Measurements from ENCODE around the gene NDUFS2. TPM values are rescaled to one million over a fixed set of nuclear protein-coding genes. Genes with fewer than 3 reads are reported as not detected.

Gene NDUFS2
- total and polyA plus RNA-seq, 2 experiments from 2014 or later = 104 to 135 TPM

DNA sequence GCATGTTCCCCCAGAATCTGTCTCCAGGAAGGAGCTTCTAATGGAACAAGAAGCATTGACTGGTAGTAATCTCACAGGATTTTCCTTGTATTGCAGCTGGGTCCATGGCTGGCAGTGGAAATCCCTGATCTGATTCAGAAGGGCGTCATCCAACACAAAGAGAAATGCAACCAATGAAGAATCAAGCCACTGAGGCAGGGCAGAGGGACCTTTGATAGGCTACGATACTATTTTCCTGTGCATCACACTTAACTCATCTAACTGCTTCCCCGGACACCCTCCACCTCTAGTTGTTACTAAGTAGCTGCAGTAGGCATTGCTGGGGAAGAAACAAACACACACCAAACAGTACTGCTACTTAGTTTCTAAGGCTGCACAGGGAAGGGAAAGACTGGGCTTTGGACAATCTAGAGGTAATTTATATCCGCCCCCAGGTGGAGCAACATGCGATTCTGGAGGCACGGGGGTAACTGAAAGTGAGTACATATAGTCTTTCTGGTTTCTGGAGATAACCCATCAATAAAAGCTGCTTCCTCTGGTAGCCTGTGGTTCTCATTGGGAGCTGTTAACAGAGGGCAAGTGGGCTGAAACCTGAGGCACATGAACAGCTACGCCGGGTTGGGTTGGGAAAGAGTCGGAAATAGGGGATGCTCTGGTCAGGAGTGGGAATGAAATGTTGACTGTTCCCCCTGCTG is 43.7 kb upstream of the NDUFS2 start:
- peak overlapping the region; percentile 88 for H2AFZ ChIP-seq
- H3K4me3 ChIP-seq = peak overlapping the region; percentile 82
- in situ Hi-C loops (cut with MboI) = no loop called here
- 53 to 58% methylated on average over 9 of the region's 9 CpGs for WGBS, 2 experiments (ENCODE audit: low coverage in 1 of 2, low lambda C conversion rate in 2 of 2, missing lambda C conversion rate in 2 of 2)
- H3F3A ChIP-seq (ENCODE audit: insufficient read depth) = peaks cover 22% of the 10 kb centered on the region
- peaks cover 33% of the 10 kb centered on the region for H3K79me2 ChIP-seq (ENCODE audit: insufficient read depth)
- no peaks in the 10 kb centered on the region for H3K9me2 ChIP-seq (ENCODE audit: insufficient read depth)
- DNase-seq = no peak
- H3K4me1 ChIP-seq (ENCODE audit: insufficient read depth) = peaks cover 3% of the 10 kb centered on the region; the same call in 1 of the 2 replicates
- no peaks in the 10 kb centered on the region for H4K20me1 ChIP-seq (ENCODE audit: insufficient read depth)
- H3K9me3 ChIP-seq (ENCODE audit: low read depth) = no peaks in the 10 kb centered on the region
- H3K9ac ChIP-seq = peak overlapping the region; percentile 93
- no peaks in the 10 kb centered on the region for H3K27me3 ChIP-seq (replicated peaks; ENCODE audit: insufficient read depth)
- peak overlapping the region; percentile 73 for H3K27ac ChIP-seq
- no peaks in the 10 kb centered on the region; the same call in 1 of the 2 replicates for H3K36me3 ChIP-seq (ENCODE audit: low read depth)
- TF ChIP-seq EZH2 (IDR thresholded peaks at IDR 0.05; ENCODE audit: insufficient read depth, poor library complexity, severe bottlenecking) (no peak), EZH2phosphoT487 (IDR thresholded peaks at IDR 0.05; ENCODE audit: insufficient read depth, low read depth) (no peak)
- peak overlapping the region; percentile 96 for H3K4me2 ChIP-seq (ENCODE audit: unreplicated experiment)

DNA sequence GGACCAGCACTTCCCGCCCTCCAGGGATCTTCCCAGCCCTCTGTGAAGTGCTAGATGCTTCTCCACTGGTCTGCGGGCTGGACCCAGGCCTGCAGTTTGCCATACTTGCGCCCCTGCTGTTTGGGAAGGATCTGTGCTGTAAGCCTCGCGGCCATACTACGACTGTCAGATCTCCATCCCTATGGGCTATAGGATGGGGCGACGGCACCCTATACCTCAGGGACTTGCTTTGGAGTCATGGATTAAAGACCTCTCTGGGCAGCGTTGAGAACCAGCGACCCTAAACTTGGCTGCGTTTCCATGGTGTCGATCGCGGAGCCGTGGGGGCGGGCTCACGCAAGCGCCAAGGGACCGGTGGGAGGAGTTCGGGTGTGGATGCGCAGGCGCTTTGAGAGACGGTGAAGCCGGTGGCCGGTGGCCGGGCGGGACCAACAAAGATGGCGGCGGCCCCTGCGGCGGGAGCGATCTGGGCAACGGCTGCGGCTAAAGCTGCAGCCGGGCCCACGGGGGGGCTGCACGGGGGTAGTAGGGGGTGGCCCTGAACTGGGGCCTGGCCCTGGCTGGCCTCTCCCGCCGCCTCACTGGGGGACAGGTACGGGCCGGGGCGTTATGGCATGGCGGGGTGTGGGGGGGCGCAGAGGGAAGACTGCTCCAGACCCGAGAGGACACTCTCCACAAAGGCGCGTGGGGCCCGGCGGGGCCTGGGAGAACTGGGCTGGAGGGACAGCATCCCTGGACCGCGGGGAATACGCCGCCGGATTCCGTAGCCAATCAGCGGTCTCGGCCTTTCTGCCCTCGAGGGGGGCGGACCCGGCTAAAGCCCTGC is 42.9 kb upstream of the NDUFS2 start, which contains the start of gene USP21:
Gene USP21, plus strand, starts transcription at position 414 of the 826 bp plus-strand sequence. CDS start 1,141 bp downstream, outside the sequence.
- Histone ChIP-seq H3K27me3 (replicated peaks; ENCODE audit: insufficient read depth) (no peaks in the 10 kb centered on the region), H3K9ac (peak within 1 kb of the TSS; percentile 93), H3K9me2 (ENCODE audit: insufficient read depth) (no peaks in the 10 kb centered on the region), H4K20me1 (ENCODE audit: insufficient read depth) (no peaks in the 10 kb centered on the region), H3K9me3 (ENCODE audit: low read depth) (no peaks in the 10 kb centered on the region), H2AFZ (peak within 1 kb of the TSS; percentile 88), H3K4me2 (ENCODE audit: unreplicated experiment) (peak within 1 kb of the TSS; percentile 96), H3K79me2 (ENCODE audit: insufficient read depth) (peaks cover 31% of the 10 kb centered on the region), H3K4me1 (ENCODE audit: insufficient read depth) (peaks cover 3% of the 10 kb centered on the region; the same call in 1 of the 2 replicates), H3F3A (ENCODE audit: insufficient read depth) (peaks cover 28% of the 10 kb centered on the region), H3K4me3 (peak within 1 kb of the TSS; percentile 82), H3K27ac (peak within 1 kb of the TSS; percentile 73), H3K36me3 (ENCODE audit: low read depth) (no peaks in the 10 kb centered on the region; the same call in 1 of the 2 replicates)
- TF ChIP-seq EZH2phosphoT487 (IDR thresholded peaks at IDR 0.05; ENCODE audit: insufficient read depth, low read depth) (no peak), EZH2 (IDR thresholded peaks at IDR 0.05; ENCODE audit: insufficient read depth, poor library complexity, severe bottlenecking) (no peak)
- WGBS, 2 experiments (ENCODE audit: low coverage in 1 of 2, low lambda C conversion rate in 2 of 2, missing lambda C conversion rate in 2 of 2) = 1% methylated on average over 49 to 57 of the region's 60 CpGs
- DNase-seq = peak; percentile 98
- in situ Hi-C loops (cut with MboI) = no loop called here

DNA sequence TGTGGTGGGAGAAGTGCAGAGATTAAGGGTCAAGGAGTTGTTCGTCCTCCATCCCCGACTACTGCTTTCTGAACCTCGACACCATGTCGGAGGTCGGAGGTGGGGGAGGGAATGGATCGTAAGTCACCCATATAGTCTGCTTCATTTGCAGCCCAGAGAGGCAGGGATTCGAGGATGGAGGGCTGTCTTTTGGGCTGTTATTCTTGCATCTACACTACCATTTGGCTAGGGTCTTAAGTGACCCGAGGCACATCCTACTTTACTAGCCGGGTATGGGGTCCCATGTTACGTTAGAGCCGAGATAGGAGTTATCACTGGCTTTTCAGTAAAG is 42.3 kb upstream of the NDUFS2 start:
- 1 to 2% methylated on average over 11 of the region's 11 CpGs for WGBS, 2 experiments (ENCODE audit: low coverage in 1 of 2, low lambda C conversion rate in 2 of 2, missing lambda C conversion rate in 2 of 2)
- Histone ChIP-seq H3K4me3 (peak overlapping the region; percentile 82), H3K36me3 (ENCODE audit: low read depth) (no peaks in the 10 kb centered on the region; the same call in 1 of the 2 replicates), H3K9ac (peak overlapping the region; percentile 93), H3K4me2 (ENCODE audit: unreplicated experiment) (peak overlapping the region; percentile 96), H4K20me1 (ENCODE audit: insufficient read depth) (no peaks in the 10 kb centered on the region), H3K4me1 (ENCODE audit: insufficient read depth) (peaks cover 3% of the 10 kb centered on the region; the same call in 1 of the 2 replicates), H3K27ac (peak overlapping the region; percentile 73; the same call in 1 of the 2 replicates), H3K9me2 (ENCODE audit: insufficient read depth) (no peaks in the 10 kb centered on the region), H2AFZ (peak overlapping the region; percentile 88), H3K9me3 (ENCODE audit: low read depth) (no peaks in the 10 kb centered on the region), H3K79me2 (ENCODE audit: insufficient read depth) (peaks cover 25% of the 10 kb centered on the region), H3K27me3 (replicated peaks; ENCODE audit: insufficient read depth) (no peaks in the 10 kb centered on the region), H3F3A (ENCODE audit: insufficient read depth) (peaks cover 34% of the 10 kb centered on the region)
- TF ChIP-seq EZH2 (IDR thresholded peaks at IDR 0.05; ENCODE audit: insufficient read depth, poor library complexity, severe bottlenecking) (no peak), EZH2phosphoT487 (IDR thresholded peaks at IDR 0.05; ENCODE audit: insufficient read depth, low read depth) (no peak)
- in situ Hi-C loops (cut with MboI) = no loop called here
- no peak for DNase-seq

GRCh38 chr1:161160671-161161145 is 41.5 kb upstream of the NDUFS2 start:
- Histone ChIP-seq H3K27ac (no peak overlapping the region), H3K79me2 (ENCODE audit: insufficient read depth) (peaks cover 17% of the 10 kb centered on the region), H3K9me2 (ENCODE audit: insufficient read depth) (no peaks in the 10 kb centered on the region), H3F3A (ENCODE audit: insufficient read depth) (peaks cover 42% of the 10 kb centered on the region), H3K9ac (0 out of 2 replicates have a peak overlapping the region, but pooled peaks have one; percentile 10), H3K4me2 (ENCODE audit: unreplicated experiment) (no peak overlapping the region), H3K4me3 (no peak overlapping the region), H3K27me3 (replicated peaks; ENCODE audit: insufficient read depth) (no peaks in the 10 kb centered on the region), H2AFZ (no peak overlapping the region), H3K4me1 (ENCODE audit: insufficient read depth) (peaks cover 9% of the 10 kb centered on the region), H4K20me1 (ENCODE audit: insufficient read depth) (no peaks in the 10 kb centered on the region), H3K36me3 (ENCODE audit: low read depth) (no peaks in the 10 kb centered on the region; the same call in 1 of the 2 replicates), H3K9me3 (ENCODE audit: low read depth) (no peaks in the 10 kb centered on the region)
- in situ Hi-C loops (cut with MboI) = no loop called here
- TF ChIP-seq EZH2 (IDR thresholded peaks at IDR 0.05; ENCODE audit: insufficient read depth, poor library complexity, severe bottlenecking) = no peak
- no peak for TF ChIP-seq EZH2phosphoT487 (IDR thresholded peaks at IDR 0.05; ENCODE audit: insufficient read depth, low read depth)
- 81 to 88% methylated on average over 22 of the region's 22 CpGs for WGBS, 2 experiments (ENCODE audit: low coverage in 1 of 2, low lambda C conversion rate in 2 of 2, missing lambda C conversion rate in 2 of 2)
- DNase-seq = no peak
